Erythroblast (primary cell): ENCODE data around the gene KMO.

Experiments used
- DNase-seq, 2 experiments: peaks; one replicate each; lab custom pipeline; 2025; lab: John Stamatoyannopoulos, UW
- GATA1 ChIP-seq: IDR thresholded peaks from 2 replicates; pipeline ENCODE4 v1.6.1; 2011; ENCODE audit warnings: low read depth, mild to moderate bottlenecking, control low read depth, low read length, moderate library complexity
- POLR2A ChIP-seq: IDR thresholded peaks from 2 replicates; pipeline ENCODE4 v1.6.1; 2011; ENCODE audit warnings: mild to moderate bottlenecking, low read length

The KMO gene

GRCh38 chr1:241637604-241638003, 105.4 kb downstream of the KMO start:
- peak; percentile 16 to 30 for DNase-seq
- TF ChIP-seq GATA1 (no peak), POLR2A (no peak)

- TF ChIP-seq GATA1 (no peak), POLR2A (no peak)
- DNase-seq: peak in 1 of 2 experiments; percentile 8
Observed at GRCh38 chr1:241638099-241638682, 106.0 kb downstream of the KMO start.

GRCh38 chr1:241638909-241639622, 106.9 kb downstream of the KMO start:
- DNase-seq: peak; percentile 49 to 50
- TF ChIP-seq POLR2A (no peak), GATA1 (no peak)

GRCh38 chr1:241639623-241640148, 107.5 kb downstream of the KMO start:
- TF ChIP-seq POLR2A: no peak
- no peak for TF ChIP-seq GATA1
- DNase-seq: peak; percentile 78

GRCh38 chr1:241640149-241640866, 108.1 kb downstream of the KMO start, which contains the start of the genes CHML and OPN3:
CHML (minus strand) TSS chr1:241640369; CDS start chr1:241635766, 4,603 bp downstream.
OPN3 (minus strand) TSS chr1:241640369; CDS start chr1:241640254, 115 bp downstream.
- no peak for TF ChIP-seq GATA1
- TF ChIP-seq POLR2A: peak; percentile 76
- DNase-seq: peak; percentile 93 to 96

- peak in 1 of 2 experiments; percentile 15 for DNase-seq
- TF ChIP-seq GATA1: no peak
Observed at GRCh38 chr1:241640867-241641622, 108.9 kb downstream of the KMO start.

GRCh38 chr1:241641773-241642592, 109.8 kb downstream of the KMO start:
- TF ChIP-seq GATA1: no peak
- TF ChIP-seq POLR2A: no peak
- DNase-seq: no peak

- TF ChIP-seq GATA1 (no peak), POLR2A (no peak)
- DNase-seq: no peak
Observed at GRCh38 chr1:241642593-241642944, 110.4 kb downstream of the KMO start.

GRCh38 chr1:241644259-241644658, 112.1 kb downstream of the KMO start:
- no peak for DNase-seq
- no peak for TF ChIP-seq GATA1
- TF ChIP-seq POLR2A: no peak

GRCh38 chr1:241645199-241645598, 113.0 kb downstream of the KMO start:
- DNase-seq: no peak
- TF ChIP-seq GATA1 (no peak), POLR2A (no peak)
